Skeletal muscle tissue (tissue), 4 donors: ENCODE measurements around the gene PLXNA3. TPM values are rescaled to one million over a fixed set of nuclear protein-coding genes. Genes with fewer than 3 reads are reported as not detected.
"Not testable (repeated sequence)": the region's sequence is repeated elsewhere in the genome, so short reads cannot be mapped to it uniquely, and the experiment has no call there.

Source experiments
- H3K27ac ChIP-seq: one replicate; pipeline ENCODE4 v1.7.0; 2013; ENCODE audit warnings: mild to moderate bottlenecking, low read depth, low read length, inconsistent platforms
- H3K27me3 ChIP-seq, 3 donors: one replicate each; pipeline ENCODE4 v1.7.0; 2013; ENCODE audit warnings: low read length in 3 of 3; ENCODE audit not compliant: control insufficient read depth in 3 of 3, insufficient read depth in 3 of 3
- H3K36me3 ChIP-seq, 3 donors: one replicate each; pipeline ENCODE4 v1.7.0; 2013; ENCODE audit warnings: low read length in 3 of 3; ENCODE audit not compliant: control insufficient read depth in 3 of 3, insufficient read depth in 3 of 3
- H3K4me1 ChIP-seq, 3 donors: one replicate each; pipeline ENCODE4 v1.7.0; 2013; ENCODE audit warnings: low read length in 3 of 3, mild to moderate bottlenecking in 3 of 3; ENCODE audit not compliant: control insufficient read depth in 3 of 3, insufficient read depth in 3 of 3
- H3K4me3 ChIP-seq, 3 donors: one replicate each; pipeline ENCODE4 v1.7.0; 2013; ENCODE audit warnings: low read length in 3 of 3
- H3K9ac ChIP-seq, 3 donors: one replicate each; pipeline ENCODE4 v1.7.0; 2013; ENCODE audit warnings: low read length in 3 of 3, mild to moderate bottlenecking in 3 of 3, moderate library complexity in 2 of 3, low read depth in 1 of 3
- H3K9me3 ChIP-seq, 3 donors: one replicate each; pipeline ENCODE4 v1.7.0; 2013; ENCODE audit warnings: low read length in 3 of 3; ENCODE audit not compliant: control insufficient read depth in 3 of 3
- total RNA-seq: library from RNA; depleted of rRNA; stranded (reverse); fragments of >200 nt; gene quantifications from one replicate; pipeline ENCODE4 v1.2.3, GENCODE V29; 2014
- donor health status: Osteomylitis.

PLXNA3 gene
- total RNA-seq, 1 donor from 2014 or later = 9.9 TPM

DNA sequence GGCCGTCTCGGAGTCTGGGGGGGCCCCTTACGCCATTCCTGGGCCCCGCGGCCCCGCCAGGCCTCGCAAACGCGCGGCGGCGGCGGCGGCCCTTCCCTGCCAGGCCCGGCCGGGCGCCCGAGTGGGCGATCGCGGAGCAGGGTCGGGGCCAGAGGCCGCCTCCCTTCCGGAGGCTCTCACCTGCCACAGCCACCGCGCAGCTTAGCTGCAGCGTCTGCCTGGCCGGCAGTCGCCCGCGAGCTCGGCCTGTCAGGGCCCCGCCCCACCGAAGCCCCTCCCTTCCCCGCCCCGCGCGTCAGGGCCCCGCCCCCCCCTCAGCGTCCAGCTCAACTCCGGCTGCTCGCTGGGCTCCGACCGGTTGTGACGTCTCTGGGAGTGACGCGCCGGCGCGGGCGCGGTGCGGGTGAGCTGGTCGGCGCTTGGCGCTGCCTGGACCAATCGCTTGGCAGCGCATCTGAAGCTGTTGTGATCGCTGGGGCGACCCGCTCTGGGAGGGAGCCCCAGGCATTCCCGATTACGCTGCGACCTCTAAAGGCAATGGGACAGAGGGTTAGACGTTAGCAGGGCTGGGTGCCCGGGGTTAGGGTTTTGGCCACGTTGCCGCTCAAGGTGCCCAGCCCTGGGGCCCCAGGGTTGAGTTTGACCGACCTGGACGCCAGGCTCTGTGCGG is 32.5 kb downstream of the PLXNA3 start, which contains the start of gene SLC10A3:
Gene SLC10A3 (minus strand): TSS at position 216 of the 670 bp plus-strand sequence. CDS start 1,689 bp downstream, outside the sequence.
- H3K9ac ChIP-seq = peak within 1 kb of the TSS; percentile 81 to 88 (median 82)
- no peaks in the 10 kb centered on the region for H3K9me3 ChIP-seq
- H3K4me1 ChIP-seq = peaks cover 7 to 22% (median 16%) of the 10 kb centered on the region in 3 donors
- peak within 1 kb of the TSS; percentile 92 for H3K27ac ChIP-seq
- no peaks in the 10 kb centered on the region for H3K27me3 ChIP-seq
- H3K36me3 ChIP-seq = peaks cover 0 to 5% (median 4%) of the 10 kb centered on the region in 3 donors
- peak within 1 kb of the TSS; percentile 70 to 81 (median 79) for H3K4me3 ChIP-seq

GRCh38 chrX:154494715-154495114 is 36.6 kb downstream of the PLXNA3 start:
- Histone ChIP-seq H3K27me3 (no peaks in the 10 kb centered on the region), H3K27ac (no peak overlapping the region), H3K9ac (no peak overlapping the region), H3K9me3 (no peaks in the 10 kb centered on the region), H3K36me3 (no peaks in the 10 kb centered on the region), H3K4me1 (peaks cover under 1 to 5% (median 4%) of the 10 kb centered on the region in 3 donors), H3K4me3 (no peak overlapping the region)

DNA sequence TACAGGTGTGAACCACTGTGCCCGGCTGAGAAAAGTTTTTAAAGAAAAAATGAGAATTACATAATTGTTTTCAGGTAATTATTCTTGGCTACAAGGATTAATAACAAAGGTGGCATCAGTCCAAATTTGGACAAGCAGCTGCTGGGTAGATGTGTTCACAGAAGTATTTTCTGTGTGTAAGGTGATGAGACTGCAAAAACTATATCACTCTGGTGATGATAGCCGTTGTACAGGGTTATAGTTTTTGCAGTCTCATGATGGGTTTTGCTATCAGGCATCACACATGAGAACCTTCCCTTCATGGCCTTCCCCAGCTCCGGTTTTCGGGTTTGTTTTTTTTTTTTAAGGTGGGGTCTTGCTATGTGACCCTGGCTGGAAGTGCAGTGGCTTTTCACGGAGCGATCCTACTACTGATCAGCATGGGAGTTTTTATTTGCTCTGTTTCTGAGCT is 37.4 kb downstream of the PLXNA3 start:
- H3K9ac ChIP-seq = no peak overlapping the region
- no peaks in the 10 kb centered on the region for H3K27me3 ChIP-seq
- no peaks in the 10 kb centered on the region for H3K36me3 ChIP-seq
- H3K27ac ChIP-seq = no peak overlapping the region
- H3K4me1 ChIP-seq = peaks cover 0 to 2% (median 0%) of the 10 kb centered on the region in 3 donors
- H3K9me3 ChIP-seq = no peaks in the 10 kb centered on the region
- H3K4me3 ChIP-seq = no peak overlapping the region

- H3K4me1 ChIP-seq, H3K9me3 ChIP-seq, H3K9ac ChIP-seq, H3K4me3 ChIP-seq, H3K36me3 ChIP-seq, H3K27me3 ChIP-seq, H3K27ac ChIP-seq: not testable (repeated sequence)
These were observed 38.6 kb downstream of the PLXNA3 start for GRCh38 chrX:154496591-154497137.

GRCh38 chrX:154501423-154501822 is 43.3 kb downstream of the PLXNA3 start:
- H3K4me1 ChIP-seq, H3K9me3 ChIP-seq, H3K36me3 ChIP-seq, H3K9ac ChIP-seq, H3K4me3 ChIP-seq, H3K27me3 ChIP-seq, H3K27ac ChIP-seq: not testable (repeated sequence)

- peaks cover 8 to 10% (median 9%) of the 10 kb centered on the region in 3 donors for H3K36me3 ChIP-seq
- H3K9me3 ChIP-seq = no peaks in the 10 kb centered on the region
- H3K4me3 ChIP-seq = no peak overlapping the region
These were observed 44.0 kb downstream of the PLXNA3 start for GRCh38 chrX:154502098-154502497.

GRCh38 chrX:154502989-154503388 is 44.9 kb downstream of the PLXNA3 start:
- Histone ChIP-seq H3K4me1 (no peaks in the 10 kb centered on the region), H3K9ac (no peak overlapping the region), H3K9me3 (no peaks in the 10 kb centered on the region), H3K27ac (no peak overlapping the region), H3K27me3 (peaks cover 0 to 4% (median 0%) of the 10 kb centered on the region in 3 donors), H3K4me3 (no peak overlapping the region), H3K36me3 (peaks cover 8 to 11% (median 10%) of the 10 kb centered on the region in 3 donors)

More at GRCh38 chrX:154502098-154502497, 44.0 kb downstream of the PLXNA3 start:
- Histone ChIP-seq H3K9ac (no peak overlapping the region), H3K4me1 (no peaks in the 10 kb centered on the region), H3K27me3 (peaks cover 0 to 4% (median 0%) of the 10 kb centered on the region in 3 donors), H3K27ac (no peak overlapping the region)

GRCh38 chrX:154505734-154506133 is 47.7 kb downstream of the PLXNA3 start:
- H3K36me3 ChIP-seq = peaks cover 12 to 19% (median 19%) of the 10 kb centered on the region in 3 donors
- H3K4me3 ChIP-seq = no peak overlapping the region
- H3K27ac ChIP-seq = no peak overlapping the region
- H3K4me1 ChIP-seq = no peaks in the 10 kb centered on the region
- peaks cover 0 to 4% (median 0%) of the 10 kb centered on the region in 3 donors for H3K27me3 ChIP-seq
- no peak overlapping the region for H3K9ac ChIP-seq
- H3K9me3 ChIP-seq = no peaks in the 10 kb centered on the region

GRCh38 chrX:154506483-154507332 is 48.6 kb downstream of the PLXNA3 start:
- Histone ChIP-seq H3K4me1 (no peaks in the 10 kb centered on the region), H3K27ac (no peak overlapping the region), H3K27me3 (peaks cover 0 to 4% (median 0%) of the 10 kb centered on the region in 3 donors), H3K9ac (no peak overlapping the region), H3K36me3 (peaks cover 12 to 19% (median 19%) of the 10 kb centered on the region in 3 donors), H3K9me3 (no peaks in the 10 kb centered on the region), H3K4me3 (no peak overlapping the region)
